T-helper 9 cell (primary cell): ENCODE data around the gene PLA2G2F.
A peak's percentile ranks its signal among the peaks of the same experiment; 100 is the strongest.

Source experiments
- DNase-seq: peaks from one replicate; pipeline ENCODE4 v3.0.0-alpha.2; 2020

Gene PLA2G2F

GRCh38 chr1:20143734-20144565, 4.8 kb downstream of the PLA2G2F start:
- DNase-seq: no peak

GRCh38 chr1:20147846-20148570, 8.9 kb downstream of the PLA2G2F start:
- DNase-seq: no peak

- no peak for DNase-seq
These were observed 9.7 kb downstream of the PLA2G2F start for GRCh38 chr1:20148571-20149500.

GRCh38 chr1:20149601-20150325, 10.6 kb downstream of the PLA2G2F start:
- no peak for DNase-seq

- no peak for DNase-seq
These were observed 11.2 kb downstream of the PLA2G2F start for GRCh38 chr1:20150326-20150705.

- DNase-seq: no peak
These were observed 11.8 kb downstream of the PLA2G2F start for GRCh38 chr1:20150969-20151368.

- peak; percentile 73 for DNase-seq
These were observed 12.9 kb downstream of the PLA2G2F start for GRCh38 chr1:20151906-20152598.

- no peak for DNase-seq
These were observed 13.4 kb downstream of the PLA2G2F start for GRCh38 chr1:20152599-20152930.

- no peak for DNase-seq
These were observed 13.9 kb downstream of the PLA2G2F start for GRCh38 chr1:20153000-20153418.

GRCh38 chr1:20154301-20154831, 15.2 kb downstream of the PLA2G2F start:
- no peak for DNase-seq

GRCh38 chr1:20158358-20159070, 19.4 kb downstream of the PLA2G2F start:
- no peak for DNase-seq

- DNase-seq: no peak
These were observed 20.9 kb downstream of the PLA2G2F start for GRCh38 chr1:20160034-20160433.

- DNase-seq: no peak
These were observed 25.6 kb downstream of the PLA2G2F start for GRCh38 chr1:20164694-20165202.

- DNase-seq: no peak
These were observed 26.4 kb downstream of the PLA2G2F start for GRCh38 chr1:20165522-20165951.

- no peak for DNase-seq
These were observed 26.9 kb downstream of the PLA2G2F start for GRCh38 chr1:20166051-20166450.

GRCh38 chr1:20167126-20167525, 28.0 kb downstream of the PLA2G2F start:
- no peak for DNase-seq

GRCh38 chr1:20168564-20169491, 29.7 kb downstream of the PLA2G2F start:
- no peak for DNase-seq

GRCh38 chr1:20169932-20170331, 30.8 kb downstream of the PLA2G2F start:
- DNase-seq: no peak

GRCh38 chr1:20172033-20172590, 33.0 kb downstream of the PLA2G2F start:
- DNase-seq: no peak
